ENCODE measurements around the gene SRC. TPM values are rescaled to one million over a fixed set of nuclear protein-coding genes. Genes with fewer than 3 reads are reported as not detected.
A peak's percentile ranks its signal among the peaks of the same experiment; 100 is the strongest.

SRC gene
- total RNA-seq, 1 donor: 17.8 TPM

DNA sequence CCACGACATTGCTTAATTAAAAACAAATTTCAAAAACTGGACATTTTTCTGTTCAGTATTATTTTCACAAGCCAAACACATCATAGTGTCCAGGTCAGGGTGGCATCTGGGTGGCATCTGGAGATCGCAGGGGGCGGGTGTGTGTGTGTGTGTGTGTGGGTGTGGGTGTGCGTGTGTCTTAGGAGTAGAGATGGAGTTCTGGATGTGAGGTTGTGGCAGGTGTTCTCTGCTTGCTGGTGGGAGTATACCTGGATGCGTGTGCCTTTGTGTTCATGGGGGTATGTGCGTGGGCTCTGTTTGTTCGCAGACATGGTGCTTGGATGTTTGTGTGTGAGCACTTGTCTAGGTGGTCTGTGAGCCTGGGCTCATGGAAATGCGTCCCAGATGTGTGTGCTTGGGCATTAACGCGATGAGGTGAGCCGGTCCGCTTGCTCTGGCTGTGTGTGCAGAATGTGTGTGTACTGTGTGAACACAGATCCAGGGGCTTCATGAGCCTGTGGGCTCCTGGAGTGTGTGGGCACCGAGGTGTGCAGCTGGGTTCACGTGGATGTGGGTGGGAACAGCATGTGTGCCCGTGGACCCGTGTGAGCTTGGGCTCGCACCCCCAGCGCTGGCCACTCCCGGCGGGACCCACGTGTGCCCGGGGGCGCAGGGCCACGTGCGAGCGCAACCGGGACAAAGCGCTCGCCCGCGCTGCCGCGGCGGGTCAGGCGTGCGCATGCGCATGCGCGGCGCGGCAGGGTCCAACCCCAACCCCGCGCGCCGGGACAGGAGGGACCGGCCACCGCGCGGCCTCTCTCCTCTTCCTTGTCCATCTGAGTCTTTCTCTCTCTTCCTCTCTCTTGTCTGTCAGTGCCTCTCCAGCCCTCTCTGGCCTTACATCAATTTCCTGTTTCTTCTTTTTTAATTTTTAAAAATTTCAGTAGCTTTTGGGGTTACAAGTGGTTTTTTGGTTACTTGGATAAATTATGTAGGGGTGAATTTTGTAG, 60.4 kb downstream of the SRC start:
- DNase-seq (ENCODE audit: low read depth in 2 of 3, low spot score in 2 of 3): peak in 2 of 3 donors; percentile 38 to 40

DNA sequence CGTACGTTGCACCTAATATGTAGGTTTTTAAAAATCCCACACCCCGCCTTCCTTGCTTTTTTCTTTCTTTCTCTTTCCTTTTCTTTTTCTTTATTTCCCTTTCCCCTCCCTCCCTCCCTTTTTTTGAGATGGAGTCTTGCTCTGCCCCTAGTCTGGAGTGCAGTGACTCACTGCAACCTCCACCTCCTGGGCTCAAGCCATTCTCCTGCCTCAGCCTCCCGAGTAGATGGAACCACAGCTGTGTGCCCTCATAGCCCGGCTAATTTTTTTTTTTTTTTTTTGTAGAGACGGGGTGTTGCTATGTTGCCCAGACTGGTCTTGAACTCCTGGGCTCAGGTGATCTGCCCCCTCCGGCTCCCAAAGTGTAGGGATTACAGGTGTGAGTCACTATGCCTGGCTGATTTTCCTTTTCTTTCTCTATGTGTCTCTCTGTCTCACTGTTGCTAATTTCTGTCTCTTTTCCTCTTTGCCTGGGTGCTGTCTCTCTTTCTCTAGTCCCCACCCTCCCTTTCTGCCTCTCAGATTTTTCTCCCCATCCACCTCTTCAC, 61.2 kb downstream of the SRC start:
- DNase-seq (ENCODE audit: low read depth in 2 of 3, low spot score in 2 of 3): no peak

DNA sequence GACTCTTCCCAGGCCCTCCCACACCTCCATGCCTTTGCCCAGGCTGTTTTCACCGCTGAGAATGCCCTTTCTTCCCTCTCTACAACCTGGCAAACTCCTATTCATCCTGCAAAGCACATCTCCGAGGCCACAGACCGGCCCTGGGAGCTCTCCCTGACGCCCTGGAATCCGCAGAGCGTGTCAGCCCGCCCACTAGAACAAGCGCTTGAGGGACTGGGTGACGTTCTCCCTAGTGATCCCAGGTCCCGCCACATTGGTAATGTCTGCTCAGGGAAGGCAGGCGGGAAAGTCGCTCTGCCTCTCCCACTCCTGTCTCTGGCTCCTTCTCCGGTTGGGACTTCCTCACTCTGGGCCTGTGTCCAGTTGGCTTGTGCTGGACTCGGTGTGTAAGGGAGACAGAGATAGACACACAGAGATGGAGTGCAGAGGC, 61.6 kb downstream of the SRC start:
- DNase-seq (ENCODE audit: low read depth in 2 of 3, low spot score in 2 of 3): no peak

DNA sequence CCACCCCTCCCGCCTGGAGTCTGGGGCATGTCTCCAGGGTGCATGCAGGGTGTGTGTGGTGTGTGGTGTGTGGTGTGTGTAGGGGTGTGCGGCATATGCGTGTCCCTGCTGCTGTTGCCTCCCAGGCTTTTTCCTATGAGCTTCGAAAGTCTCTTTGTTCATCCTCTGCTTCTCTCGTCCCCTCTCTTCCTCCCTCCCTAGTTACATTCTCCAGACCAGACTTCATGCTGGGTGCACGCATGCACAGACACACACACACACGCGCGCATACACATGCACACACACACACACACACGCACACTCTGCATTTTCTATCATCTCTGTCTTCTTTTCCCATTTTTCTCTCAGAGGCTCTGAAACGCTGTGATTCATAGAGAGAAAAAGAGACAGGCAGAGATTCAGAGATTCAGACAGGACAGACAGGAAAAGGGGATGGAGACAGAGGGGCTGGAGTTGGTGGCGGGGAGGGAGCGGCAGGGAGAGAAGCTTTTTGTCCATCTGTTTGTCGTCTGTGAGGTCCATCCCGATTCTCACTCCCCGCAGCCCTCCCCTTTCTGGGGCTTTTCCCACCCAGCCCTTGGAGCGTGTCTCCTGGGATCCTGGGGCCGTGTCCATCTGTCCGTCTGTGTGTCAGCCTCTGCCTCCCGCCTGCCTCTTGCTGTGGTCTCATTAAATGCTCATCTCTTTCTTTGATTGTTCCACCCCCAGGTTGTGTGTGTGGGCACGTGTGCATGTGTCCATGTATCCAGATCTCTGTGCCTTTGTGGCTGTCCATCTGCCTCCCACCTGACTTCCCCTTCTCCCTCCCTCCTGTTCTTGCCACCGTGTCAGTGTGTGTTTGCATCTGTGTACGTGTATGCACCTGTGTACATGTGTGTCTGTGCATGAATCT, 62.6 kb downstream of the SRC start:
- DNase-seq (ENCODE audit: low read depth in 2 of 3, low spot score in 2 of 3): no peak

DNA sequence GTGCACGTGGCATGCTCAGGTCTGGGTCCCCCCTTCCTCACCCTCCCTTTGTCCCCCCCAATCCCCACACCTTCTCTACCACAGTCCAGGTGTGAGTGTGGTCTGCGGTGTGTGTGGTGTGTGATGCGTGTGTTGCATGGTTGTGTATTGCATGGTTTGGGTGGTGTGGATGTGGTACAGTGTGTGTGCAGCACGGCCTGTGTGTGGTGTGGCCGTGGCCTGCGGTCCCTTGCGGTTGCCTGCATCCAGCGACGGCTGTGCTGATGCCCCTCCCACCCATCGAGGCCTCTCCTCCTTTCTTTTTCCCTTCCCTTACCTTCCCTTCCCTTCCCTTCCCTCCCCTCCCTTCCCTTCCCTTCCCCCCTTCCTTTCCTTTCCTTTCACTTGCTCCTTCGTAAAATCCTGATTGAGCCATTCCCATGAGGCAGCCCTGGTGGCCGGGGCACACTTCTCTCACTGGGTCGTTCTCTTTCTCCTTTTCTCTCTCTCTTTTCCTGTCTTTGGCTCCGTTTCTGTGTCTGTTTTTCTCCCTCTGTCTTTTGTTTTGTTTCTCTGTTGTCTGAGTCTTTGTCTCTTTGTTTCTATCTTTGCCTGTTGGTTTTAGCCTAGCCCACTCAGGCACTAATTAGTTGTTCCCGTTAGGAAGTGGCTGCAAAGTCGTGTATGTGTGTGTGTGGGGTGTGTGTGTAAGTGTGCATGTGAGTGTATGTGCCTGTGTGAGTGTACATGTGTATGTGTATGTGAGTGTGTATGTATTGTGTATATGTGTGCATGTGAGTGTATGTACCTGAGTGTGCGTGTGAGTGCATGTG, 65.7 kb downstream of the SRC start:
- peak in 2 of 3 donors; percentile 25 to 50 for DNase-seq (ENCODE audit: low read depth in 2 of 3, low spot score in 2 of 3)

DNA sequence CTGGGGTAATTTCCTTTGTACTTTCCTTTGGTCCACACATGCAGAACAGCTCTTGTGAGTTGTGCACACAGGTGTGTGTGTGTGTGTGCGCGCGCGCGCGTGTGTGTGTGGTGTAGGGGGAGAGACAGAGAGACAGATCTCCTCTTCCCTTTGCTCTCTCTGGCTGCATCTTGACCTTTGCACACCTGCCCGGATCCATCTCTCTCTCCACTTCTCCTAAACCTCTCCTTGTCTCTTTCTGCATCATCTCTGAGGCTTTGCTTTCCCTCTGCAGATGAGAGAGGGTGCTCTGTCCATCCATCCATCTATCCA, 67.0 kb downstream of the SRC start:
- DNase-seq (ENCODE audit: low read depth in 2 of 3, low spot score in 2 of 3): no peak

DNA sequence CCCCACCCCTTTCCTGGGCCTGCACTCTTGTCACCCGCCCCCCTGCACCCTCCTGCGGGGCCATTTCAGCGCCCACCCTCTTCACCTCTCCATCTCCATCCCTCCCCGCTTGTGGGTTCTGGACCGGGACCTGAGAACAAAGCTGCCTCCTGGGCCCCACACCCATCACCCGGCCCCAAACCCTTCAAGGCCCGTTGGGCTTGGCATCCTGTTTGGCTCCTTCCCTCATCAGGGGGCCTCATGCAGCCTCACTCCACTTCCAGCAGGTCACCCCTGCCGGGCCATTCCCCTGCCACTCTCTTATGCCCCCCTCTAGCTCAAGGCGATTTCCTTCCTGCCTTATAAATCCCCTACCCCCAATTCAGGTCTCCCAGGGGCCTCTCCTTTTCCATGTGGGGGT, 67.4 kb downstream of the SRC start:
- no peak for DNase-seq (ENCODE audit: low read depth in 2 of 3, low spot score in 2 of 3)

DNA sequence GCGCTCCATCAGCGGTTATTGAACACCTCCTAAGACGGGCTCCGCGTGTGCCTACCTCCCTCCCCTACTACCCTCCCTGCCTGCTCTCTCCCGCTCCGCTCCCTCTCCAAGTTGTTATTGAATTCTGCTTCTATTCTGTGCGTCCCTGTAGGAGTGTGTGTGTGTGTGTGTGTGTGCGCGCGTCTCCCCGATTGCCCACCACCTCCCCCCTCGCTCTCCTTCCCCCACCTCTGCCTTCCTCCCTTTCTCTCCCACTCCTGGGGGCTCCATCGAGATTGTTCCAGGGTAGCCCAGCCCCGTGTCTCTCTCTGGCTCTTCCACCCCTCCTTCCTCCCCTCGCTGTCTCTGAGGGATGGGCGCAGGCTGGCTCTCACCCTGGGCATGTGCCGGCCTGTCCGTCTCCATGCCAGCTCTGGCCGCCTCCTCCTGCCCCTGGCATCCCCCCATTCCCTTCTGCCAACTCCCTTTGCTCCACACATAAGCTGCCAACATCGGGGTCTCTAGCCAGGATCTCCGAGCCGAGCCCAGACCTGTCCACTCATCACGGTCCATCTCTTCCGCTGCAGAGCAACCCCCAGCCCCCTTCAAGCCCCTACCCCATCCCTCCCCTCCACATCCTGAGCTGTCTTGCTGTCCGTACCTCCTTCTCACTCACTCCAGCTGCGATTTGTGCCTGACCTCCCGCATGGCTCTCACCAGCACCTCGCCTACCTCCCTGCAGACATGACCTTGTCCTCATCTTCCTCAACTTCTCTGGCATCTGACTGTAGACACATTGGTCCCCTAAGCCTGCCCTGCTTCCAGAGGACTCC, 68.5 kb downstream of the SRC start:
- DNase-seq (ENCODE audit: low read depth in 2 of 3, low spot score in 2 of 3): no peak

DNA sequence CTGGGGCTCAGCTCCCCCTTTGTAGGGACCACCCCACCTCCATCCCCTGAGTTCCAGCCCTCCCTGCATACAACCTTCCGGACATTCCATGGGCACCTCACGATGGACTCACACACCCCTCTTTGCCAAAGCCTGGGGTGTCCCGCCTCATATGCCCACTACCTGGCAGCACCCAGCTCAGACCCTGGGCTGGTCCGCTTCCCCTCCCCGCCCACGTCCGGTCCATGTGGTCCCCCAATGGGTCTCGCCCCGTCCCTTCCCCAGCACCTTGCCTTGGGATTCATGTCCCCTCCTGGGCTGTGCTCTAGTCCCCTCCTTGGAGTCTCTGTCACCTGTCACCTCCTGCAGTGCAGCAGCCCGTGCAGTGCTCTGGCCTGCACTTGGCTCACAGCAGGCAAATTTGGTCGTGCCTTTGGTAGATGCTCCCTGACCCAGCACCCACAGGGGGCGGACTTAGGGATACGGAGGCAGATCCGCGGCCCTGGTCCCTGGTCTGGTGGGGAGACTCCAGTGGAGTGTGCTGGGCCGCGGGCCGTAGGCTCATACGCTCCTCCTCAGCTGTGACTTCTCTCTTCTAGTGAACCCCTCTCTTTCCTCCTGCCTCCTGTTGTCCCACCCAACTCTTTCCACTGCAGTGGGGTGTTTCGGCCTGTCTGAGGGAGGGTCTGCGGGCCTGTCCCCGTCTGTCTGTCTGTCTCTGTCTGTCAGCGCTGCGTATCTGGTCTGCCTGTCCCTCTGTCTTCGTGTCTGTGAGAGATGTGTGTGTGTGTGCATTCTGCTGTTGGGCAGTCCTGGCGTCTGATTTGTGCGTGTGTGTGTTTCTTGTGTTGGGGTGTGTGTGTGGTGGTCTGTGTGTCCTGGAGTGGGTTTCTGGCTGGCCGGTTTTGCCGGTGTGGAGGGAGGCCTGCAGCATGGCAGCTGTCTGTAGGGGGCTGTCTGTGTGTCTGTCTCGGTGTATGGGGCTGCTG, 69.5 kb downstream of the SRC start:
- DNase-seq (ENCODE audit: low read depth in 2 of 3, low spot score in 2 of 3): no peak

DNA sequence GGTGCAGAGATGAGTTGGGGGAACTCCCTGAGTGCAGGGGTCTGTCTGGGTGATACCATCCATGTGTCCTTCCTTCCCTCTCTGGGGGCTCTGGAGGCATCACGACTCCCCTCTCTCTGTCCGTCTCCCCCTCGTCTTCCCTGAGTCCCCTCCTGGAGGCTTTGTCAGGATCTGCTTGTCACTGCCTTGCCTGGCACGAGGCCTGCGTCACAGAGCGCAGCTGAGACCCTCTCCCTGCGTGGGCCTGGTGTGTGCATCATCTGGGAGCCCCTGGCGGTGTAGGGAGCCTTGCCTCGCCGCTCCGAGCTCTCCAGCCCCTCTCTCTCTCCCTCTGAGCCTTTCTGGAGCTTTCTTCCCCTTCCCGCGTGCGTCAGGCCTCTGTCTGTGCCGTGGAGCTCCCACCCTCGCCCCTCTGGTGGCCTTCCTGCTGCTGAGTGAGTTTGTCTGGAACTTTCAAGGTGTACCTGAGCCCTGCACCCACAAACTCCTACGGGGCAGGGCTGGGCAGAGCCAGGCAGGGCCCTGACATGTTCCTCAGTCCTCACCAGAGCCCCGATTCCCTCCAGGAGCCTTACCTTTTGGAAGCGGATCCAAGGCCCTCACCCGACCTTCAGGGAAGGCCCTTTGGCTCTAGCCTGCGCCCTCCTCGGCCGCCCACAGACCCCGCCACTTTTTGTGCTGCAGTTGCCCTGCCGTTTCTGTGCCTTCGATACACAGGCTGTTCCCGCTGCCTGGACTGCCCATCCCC, 70.3 kb downstream of the SRC start:
- no peak for DNase-seq (ENCODE audit: low read depth in 2 of 3, low spot score in 2 of 3)

DNA sequence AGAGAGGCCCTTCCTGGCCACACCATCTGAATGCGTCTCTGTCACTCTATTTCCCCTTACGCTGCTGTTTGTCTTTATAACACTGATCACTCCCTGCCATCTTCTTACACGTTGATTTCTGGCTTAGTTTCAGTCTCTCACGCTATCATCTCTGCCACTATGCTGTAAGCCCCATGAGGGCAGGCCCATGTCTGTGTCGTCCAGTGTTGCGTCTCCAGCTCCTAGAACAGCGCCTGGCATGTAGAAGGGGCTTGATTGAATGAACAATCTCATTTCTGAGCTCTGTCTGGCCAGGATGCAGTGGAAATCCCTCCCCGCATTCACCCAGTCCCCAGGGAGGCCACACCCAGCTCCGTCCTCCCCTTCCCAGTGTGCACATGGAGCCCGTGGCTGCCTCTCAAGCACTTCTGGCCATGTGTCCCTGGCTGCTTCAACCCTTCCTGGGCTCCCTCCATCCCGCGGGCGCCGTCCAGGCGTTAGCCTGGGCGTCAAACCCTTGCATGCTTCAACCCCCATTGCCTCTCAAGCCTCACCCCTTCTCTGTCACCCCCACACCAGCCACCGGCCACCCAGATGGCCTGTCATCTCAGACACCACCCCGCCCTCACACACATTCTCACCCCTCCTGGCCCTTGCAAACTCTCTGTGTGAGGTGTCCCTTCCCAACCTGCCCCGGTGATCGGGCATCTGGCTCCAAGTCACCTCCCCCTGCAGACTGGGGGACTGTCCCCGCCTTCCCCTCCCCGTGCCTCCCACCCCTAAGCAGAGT, 71.1 kb downstream of the SRC start:
- no peak for DNase-seq (ENCODE audit: low read depth in 2 of 3, low spot score in 2 of 3)

DNA sequence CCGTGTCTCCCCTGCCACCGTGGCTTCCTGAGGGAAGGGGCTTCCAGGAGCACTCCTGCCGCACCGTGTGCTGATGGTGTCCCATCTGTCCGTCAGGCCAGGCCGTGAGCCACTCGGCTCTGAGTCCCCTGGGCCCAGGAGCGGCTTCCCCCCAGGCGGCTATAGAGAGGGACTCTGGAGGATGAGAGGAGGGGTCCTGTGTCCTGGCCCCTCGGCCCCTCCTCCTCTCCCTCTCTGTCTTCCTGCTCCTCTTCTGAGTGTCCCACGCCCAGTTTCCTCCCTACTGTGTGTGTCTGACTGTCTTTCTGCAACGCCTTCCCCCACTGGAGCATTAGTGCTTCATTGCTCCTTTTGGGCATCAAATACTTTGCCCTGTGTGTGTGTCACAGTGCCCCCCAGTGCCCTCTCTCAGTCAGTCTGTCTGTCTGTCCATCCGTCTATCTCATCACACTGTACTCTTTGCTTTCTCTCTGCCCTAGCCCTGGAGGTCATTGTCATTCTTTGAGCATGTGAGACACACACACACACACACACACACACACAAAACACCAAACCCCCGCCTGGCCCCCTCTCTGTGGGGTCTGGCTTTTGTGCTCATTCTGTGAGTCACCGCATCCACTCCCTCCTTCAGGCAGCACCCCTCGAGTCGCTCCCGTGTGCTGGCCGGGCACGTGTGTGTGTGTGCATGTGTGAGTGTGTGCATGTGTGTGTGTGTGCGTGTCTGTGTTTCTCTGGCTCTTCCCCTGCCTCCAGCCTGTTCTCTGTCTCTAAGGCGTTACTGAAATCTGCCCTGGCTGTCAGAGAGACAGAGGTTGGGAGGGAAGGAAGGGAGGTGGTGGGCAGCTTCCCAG, 71.9 kb downstream of the SRC start:
- no peak for DNase-seq (ENCODE audit: low read depth in 2 of 3, low spot score in 2 of 3)

DNA sequence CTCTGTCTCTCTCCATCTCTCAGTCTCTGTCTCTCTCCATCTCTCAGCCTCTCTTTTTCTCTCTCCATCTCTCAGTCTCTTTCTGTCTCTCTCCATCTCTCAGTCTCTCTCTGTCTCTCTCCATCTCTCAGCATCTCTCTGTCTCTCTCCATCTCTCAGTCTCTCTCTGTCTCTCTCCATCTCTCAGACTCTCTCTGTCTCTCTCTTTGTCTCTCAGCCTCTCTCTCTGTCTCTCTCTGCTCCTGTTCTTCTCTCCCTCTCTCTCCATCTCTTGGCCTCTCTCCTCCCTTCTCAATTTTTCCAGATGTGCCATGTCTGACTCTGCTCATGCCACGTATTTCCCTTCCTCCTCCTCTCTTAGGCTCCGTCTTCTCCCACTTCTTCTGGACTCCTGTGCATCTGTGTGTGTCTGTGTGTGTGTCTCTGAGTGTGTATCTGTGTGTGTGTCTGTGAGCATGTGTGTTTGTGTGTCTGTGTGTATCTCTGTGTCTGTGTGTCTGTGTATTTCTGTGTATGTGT, 72.7 kb downstream of the SRC start:
- DNase-seq (ENCODE audit: low read depth in 2 of 3, low spot score in 2 of 3): no peak

DNA sequence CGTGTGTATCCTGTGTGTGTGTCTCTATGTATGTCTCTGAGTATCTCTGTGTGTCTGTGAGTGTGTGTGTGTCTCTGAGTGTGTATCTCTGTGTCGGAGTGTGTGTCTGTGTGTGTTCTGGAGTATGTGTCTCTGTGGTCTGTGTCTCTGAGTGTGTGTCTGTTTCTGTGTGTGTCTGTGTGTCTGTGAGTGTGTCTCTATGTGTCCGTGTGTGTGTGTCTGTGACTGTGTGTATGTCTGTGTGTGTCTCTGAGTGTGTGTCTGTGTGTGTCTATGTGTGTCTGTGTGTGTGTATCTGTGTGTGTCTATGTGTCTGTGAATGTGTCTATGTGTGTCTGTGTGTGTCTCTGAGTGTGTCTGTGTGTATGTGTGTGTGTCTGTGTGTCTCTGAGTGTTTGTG, 73.4 kb downstream of the SRC start:
- DNase-seq (ENCODE audit: low read depth in 2 of 3, low spot score in 2 of 3): no peak

DNA sequence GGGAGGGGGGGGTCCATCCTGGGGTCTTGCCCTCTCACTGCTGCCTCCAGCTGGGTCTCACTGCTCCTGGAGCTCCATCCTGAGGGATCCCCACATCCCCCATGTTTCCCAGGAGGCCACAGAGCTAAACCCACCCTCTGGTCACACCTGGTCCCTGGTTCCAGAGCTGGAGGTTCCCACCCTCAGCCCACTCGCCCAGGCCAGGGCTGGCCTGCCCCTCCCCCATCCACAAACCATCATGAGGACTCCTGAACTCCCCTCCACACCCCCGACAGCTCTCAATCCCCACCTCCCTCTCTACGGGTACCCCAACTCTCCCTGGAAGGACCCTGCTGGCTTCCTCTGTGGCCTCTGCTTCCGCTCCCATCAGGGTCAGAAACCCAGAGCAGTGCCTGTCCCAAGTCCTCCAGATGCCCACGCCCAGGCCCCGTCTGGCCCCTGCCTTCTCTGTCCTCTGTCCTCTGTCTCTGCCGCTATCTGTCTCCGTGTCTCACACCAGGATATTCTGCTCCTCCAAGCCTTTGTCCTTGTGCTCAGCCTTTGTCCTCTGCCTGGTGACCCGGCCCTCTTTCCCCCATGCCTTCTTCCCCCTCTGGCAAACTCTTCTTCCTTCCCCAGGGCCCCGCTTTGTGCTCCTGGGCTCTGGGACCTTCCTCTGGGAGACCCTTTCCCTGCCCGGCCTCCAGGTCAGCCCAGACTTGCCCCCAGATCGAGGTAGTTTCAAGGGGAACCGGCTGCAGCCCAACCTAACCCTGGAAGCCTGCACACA, 74.0 kb downstream of the SRC start:
- no peak for DNase-seq (ENCODE audit: low read depth in 2 of 3, low spot score in 2 of 3)
